Stomach smooth muscle (tissue), 2 donors: ENCODE measurements around the gene PFKFB3.
"Not testable (repeated sequence)": the region's sequence is repeated elsewhere in the genome, so short reads cannot be mapped to it uniquely, and the experiment has no call there.

Experiments
- H3K27ac ChIP-seq: one replicate; pipeline ENCODE4 v1.7.0; 2013; ENCODE audit warnings: mild to moderate bottlenecking, low read length, inconsistent platforms
- H3K27me3 ChIP-seq, 2 donors: one replicate each; pipeline ENCODE4 v1.7.0; 2013; ENCODE audit warnings: low read length in 2 of 2; ENCODE audit not compliant: insufficient read depth in 2 of 2, control insufficient read depth in 1 of 2
- H3K36me3 ChIP-seq, 2 donors: one replicate each; pipeline ENCODE4 v1.7.0; 2013; ENCODE audit warnings: low read length in 2 of 2; ENCODE audit not compliant: control insufficient read depth in 2 of 2, insufficient read depth in 2 of 2
- H3K4me1 ChIP-seq: one replicate; pipeline ENCODE4 v1.7.0; 2013; ENCODE audit warnings: low read length; ENCODE audit not compliant: control insufficient read depth, insufficient read depth
- H3K4me3 ChIP-seq, 2 donors: one replicate each; pipeline ENCODE4 v1.7.0; 2013; ENCODE audit warnings: low read length in 2 of 2
- H3K9ac ChIP-seq, 2 donors: one replicate each; pipeline ENCODE4 v1.7.0; 2013; ENCODE audit warnings: low read length in 2 of 2, mild to moderate bottlenecking in 1 of 2
- H3K9me3 ChIP-seq, 2 donors: one replicate each; pipeline ENCODE4 v1.7.0; 2013; ENCODE audit warnings: low read length in 2 of 2; ENCODE audit not compliant: control insufficient read depth in 2 of 2
- donor health status: healthy.
- donor health status: Pancreatic carcinoma.

Gene PFKFB3

GRCh38 chr10:6292741-6293151 lies 90.0 kb downstream of the PFKFB3 start:
- Histone ChIP-seq H3K4me1 (no peaks in the 10 kb centered on the region), H3K27me3 (no peaks in the 10 kb centered on the region), H3K4me3 (no peak overlapping the region), H3K9ac (no peak overlapping the region), H3K9me3 (no peaks in the 10 kb centered on the region), H3K36me3 (no peaks in the 10 kb centered on the region), H3K27ac (no peak overlapping the region)

DNA sequence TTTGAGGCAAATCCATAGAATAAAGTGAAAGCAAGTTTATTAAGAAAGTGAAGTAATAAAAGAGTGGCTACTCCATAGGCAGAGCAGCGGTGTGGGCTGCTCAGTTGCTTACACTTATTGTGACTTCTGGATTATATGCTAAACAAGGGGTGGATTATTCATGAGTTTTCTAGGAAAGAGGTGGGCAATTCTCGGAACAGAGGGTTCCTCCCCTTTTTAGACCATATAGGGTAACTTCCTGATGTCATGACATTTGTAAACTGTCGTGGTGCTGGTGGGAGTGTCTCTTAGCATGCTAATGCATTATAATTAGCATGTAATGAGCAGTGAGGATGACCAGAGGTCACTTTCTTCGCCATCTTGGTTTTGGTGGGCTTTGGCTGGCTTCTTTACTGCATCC lies 93.7 kb downstream of the PFKFB3 start:
- not testable (repeated sequence) for H3K27me3 ChIP-seq, H3K4me3 ChIP-seq, H3K4me1 ChIP-seq, H3K9ac ChIP-seq, H3K27ac ChIP-seq, H3K36me3 ChIP-seq, H3K9me3 ChIP-seq

DNA sequence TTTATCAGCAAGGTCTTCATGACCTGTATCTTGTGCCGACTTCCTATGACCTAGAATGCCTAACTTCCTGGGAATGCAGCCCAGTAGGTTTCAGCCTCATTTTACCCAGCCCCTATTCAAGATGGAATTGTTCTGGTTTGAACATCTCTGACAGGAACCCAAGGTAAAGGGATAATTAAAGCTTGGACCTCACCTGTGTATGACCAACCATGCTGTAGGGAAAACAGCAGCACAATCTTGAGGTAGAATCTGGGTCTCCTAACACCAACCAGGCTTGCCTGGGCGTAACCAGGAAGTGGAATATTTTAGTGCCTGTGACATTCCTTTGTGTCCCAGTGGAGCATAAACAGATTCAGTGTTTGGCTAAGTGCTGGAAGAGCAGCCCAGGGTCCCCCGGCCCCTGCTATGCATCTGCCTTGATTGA lies 94.1 kb downstream of the PFKFB3 start:
- H3K27me3 ChIP-seq, result no peaks in the 10 kb centered on the region
- H3K27ac ChIP-seq, result no peak overlapping the region
- H3K4me1 ChIP-seq, result no peaks in the 10 kb centered on the region
- no peak overlapping the region for H3K4me3 ChIP-seq
- no peaks in the 10 kb centered on the region for H3K36me3 ChIP-seq
- H3K9ac ChIP-seq, result no peak overlapping the region
- H3K9me3 ChIP-seq, result no peaks in the 10 kb centered on the region

DNA sequence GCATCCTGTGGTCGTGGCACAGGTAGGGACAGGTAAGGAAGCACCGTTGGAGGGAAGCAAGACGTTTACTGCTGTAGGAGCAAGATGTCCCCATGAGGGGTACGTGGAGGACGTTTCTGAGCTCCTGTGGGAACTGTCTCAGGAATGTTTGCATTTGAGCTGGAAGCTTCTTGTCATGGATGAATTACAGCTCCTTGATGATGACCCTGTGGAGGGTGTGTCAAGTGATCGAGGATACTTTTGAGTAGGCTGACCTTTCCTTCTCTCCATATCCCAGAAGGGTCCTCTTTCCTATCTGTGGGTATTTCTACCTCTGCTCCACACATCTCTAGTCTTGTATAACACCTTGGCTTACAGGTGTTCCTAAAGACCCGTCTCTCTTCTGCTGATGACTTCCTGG lies 94.8 kb downstream of the PFKFB3 start:
- H3K9me3 ChIP-seq, result no peaks in the 10 kb centered on the region
- no peak overlapping the region for H3K9ac ChIP-seq
- no peaks in the 10 kb centered on the region for H3K36me3 ChIP-seq
- no peak overlapping the region for H3K27ac ChIP-seq
- H3K4me3 ChIP-seq, result no peak overlapping the region
- H3K27me3 ChIP-seq, result no peaks in the 10 kb centered on the region
- H3K4me1 ChIP-seq, result no peaks in the 10 kb centered on the region

DNA sequence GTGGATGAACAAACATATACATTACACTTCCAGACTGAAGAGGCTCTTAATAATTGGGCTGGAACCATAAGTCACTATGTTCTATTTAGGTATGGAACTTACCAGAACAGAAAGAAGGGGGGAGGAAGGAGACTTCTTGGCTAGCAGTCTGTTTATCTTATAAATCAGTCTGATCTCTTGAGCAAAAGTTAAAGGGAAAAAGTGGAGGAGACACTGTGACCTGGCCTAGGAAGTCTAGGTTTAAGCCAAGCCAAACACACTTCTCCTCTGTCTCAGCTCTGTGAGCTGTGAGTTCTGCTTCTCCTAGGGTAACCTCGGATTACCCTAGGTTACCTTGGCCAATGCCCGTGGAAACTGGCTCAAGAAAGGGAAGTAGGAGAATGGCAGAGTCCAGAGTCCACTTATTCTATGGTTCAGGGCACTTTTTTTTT lies 95.2 kb downstream of the PFKFB3 start:
- no peak overlapping the region for H3K4me3 ChIP-seq
- no peaks in the 10 kb centered on the region for H3K9me3 ChIP-seq
- H3K4me1 ChIP-seq, result no peaks in the 10 kb centered on the region
- no peaks in the 10 kb centered on the region for H3K27me3 ChIP-seq
- H3K27ac ChIP-seq, result no peak overlapping the region
- no peak overlapping the region for H3K9ac ChIP-seq
- H3K36me3 ChIP-seq, result no peaks in the 10 kb centered on the region

DNA sequence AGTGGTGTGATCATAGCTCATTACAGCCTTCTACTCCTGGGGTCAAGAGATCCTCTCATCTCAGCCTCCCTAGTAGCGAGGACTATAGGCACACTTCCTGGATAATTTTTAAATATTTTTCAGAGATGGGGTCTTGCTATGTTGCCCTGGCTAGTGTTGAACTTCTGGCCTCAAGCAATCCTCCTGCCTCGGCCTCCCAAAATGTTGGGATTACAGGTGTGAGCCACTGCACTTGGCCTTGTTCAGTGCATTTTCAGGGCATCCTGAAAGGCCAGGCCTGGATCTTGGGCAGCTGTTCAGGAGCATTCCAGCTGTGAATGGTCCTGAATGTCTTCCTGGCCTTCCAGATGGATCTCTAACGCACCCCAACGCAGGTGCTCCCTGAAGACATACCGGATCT lies 95.7 kb downstream of the PFKFB3 start:
- no peaks in the 10 kb centered on the region for H3K27me3 ChIP-seq
- no peaks in the 10 kb centered on the region for H3K36me3 ChIP-seq
- H3K9me3 ChIP-seq, result no peaks in the 10 kb centered on the region
- H3K4me3 ChIP-seq, result no peak overlapping the region
- no peak overlapping the region for H3K9ac ChIP-seq
- no peak overlapping the region for H3K27ac ChIP-seq
- H3K4me1 ChIP-seq, result no peaks in the 10 kb centered on the region

GRCh38 chr10:6299234-6299633 lies 96.5 kb downstream of the PFKFB3 start:
- Histone ChIP-seq H3K27me3 (no peaks in the 10 kb centered on the region), H3K4me3 (no peak overlapping the region), H3K27ac (no peak overlapping the region), H3K4me1 (no peaks in the 10 kb centered on the region), H3K9me3 (no peaks in the 10 kb centered on the region), H3K36me3 (no peaks in the 10 kb centered on the region), H3K9ac (no peak overlapping the region)

DNA sequence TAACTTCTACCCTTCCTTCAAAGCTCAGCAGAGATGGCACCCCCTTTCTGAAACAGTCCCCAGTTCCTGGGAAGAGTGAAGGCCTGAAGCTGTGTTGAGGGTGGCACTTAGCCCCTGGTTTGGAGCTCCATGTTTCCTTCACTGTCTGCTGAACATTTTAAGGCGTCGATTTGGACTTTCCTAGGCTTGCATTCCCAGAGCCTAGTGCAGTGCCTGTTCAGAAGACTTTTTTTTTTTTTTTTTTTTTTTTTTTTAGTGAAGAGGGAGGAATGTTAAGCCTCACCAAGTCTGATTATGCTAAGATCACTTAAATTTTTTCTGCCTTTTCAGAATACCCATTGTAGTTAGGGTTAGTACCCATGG lies 97.0 kb downstream of the PFKFB3 start:
- no peaks in the 10 kb centered on the region for H3K36me3 ChIP-seq
- H3K27me3 ChIP-seq, result no peaks in the 10 kb centered on the region
- H3K27ac ChIP-seq, result no peak overlapping the region
- H3K4me1 ChIP-seq, result no peaks in the 10 kb centered on the region
- no peak overlapping the region for H3K9ac ChIP-seq
- H3K4me3 ChIP-seq, result no peak overlapping the region
- no peaks in the 10 kb centered on the region for H3K9me3 ChIP-seq

DNA sequence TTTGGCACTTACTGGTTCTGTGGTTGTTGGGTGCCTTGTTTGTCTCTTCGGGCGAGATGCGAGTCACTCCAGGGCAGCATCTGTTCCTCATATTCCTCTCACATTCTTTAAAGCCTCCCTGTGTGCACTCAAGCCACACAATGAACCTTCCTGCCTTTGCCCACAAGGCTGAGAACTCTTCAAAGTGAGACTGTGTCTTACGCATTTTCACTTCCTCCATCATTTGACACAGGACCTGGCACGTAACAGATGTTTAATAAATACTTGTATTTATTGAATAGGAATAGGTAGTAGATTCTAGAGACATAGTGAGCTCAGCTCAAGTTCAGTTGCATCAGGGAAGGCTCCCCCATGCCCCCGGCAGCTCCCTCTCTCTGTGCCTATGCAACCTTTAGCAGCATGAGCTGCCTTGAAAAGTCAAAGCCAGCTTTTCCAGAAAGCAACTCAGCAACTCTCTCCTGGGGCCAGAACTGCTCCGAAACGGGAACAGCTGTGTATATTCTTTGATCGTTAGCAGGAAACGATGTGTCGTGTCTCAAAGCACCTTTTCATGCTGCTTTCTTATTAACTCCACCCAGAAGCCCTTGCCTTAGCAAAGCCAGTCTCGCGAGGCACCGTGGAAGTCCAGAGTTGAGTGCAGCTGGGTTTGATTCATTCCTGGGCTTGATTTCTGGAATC lies 97.5 kb downstream of the PFKFB3 start:
- Histone ChIP-seq H3K27me3 (no peaks in the 10 kb centered on the region), H3K4me1 (no peaks in the 10 kb centered on the region), H3K36me3 (no peaks in the 10 kb centered on the region), H3K9me3 (no peaks in the 10 kb centered on the region), H3K4me3 (no peak overlapping the region), H3K27ac (no peak overlapping the region), H3K9ac (no peak overlapping the region)

DNA sequence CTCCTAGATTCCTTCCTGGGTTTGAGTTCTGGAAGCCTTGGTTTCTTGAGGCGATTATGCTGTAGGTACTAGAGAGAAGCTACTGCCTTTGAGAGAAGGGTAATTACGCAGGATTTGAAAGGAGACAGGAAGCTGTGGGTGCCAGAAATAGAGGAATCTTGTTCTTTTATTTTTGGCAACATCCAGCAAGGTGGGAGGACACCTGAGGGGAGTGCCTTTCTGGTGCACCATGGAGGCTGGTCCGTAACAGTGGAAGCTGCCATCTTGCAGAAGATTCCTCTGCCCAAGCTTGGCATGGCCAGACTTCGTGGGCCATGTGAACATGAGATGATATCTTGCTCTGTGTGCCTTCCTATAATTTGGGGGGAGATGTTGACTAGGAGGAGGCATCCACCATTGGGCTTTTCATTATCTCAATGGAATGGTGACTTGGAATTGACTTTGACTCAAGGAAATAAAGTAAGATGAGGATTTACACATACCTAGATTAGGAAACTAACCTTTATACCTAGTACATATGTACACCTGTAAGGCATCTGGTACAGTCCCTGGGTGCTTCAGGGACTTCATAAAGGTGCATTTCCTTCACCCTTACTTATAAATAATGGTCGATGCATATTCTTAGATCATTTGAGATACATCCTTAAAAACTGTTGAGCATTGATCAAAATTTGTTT lies 98.2 kb downstream of the PFKFB3 start:
- Histone ChIP-seq H3K27ac (no peak overlapping the region), H3K9me3 (no peaks in the 10 kb centered on the region), H3K4me3 (no peak overlapping the region), H3K27me3 (no peaks in the 10 kb centered on the region), H3K4me1 (no peaks in the 10 kb centered on the region), H3K9ac (no peak overlapping the region), H3K36me3 (no peaks in the 10 kb centered on the region)

GRCh38 chr10:6301488-6302075 lies 98.8 kb downstream of the PFKFB3 start:
- Histone ChIP-seq H3K27me3 (no peaks in the 10 kb centered on the region), H3K27ac (no peak overlapping the region), H3K36me3 (no peaks in the 10 kb centered on the region)

More at GRCh38 chr10:6301488-6302075, 98.8 kb downstream of the PFKFB3 start:
- H3K9ac ChIP-seq, result no peak overlapping the region
- H3K4me3 ChIP-seq, result no peak overlapping the region
- no peaks in the 10 kb centered on the region for H3K4me1 ChIP-seq
- H3K9me3 ChIP-seq, result peaks cover 0 to under 1% of the 10 kb centered on the region in 2 donors
